GM06990 (cell line): ENCODE measurements around the gene DPH7.
"Not testable (repeated sequence)": the region's sequence is repeated elsewhere in the genome, so short reads cannot be mapped to it uniquely, and the experiment has no call there.

Experiments used
- DNase-seq: peaks from one replicate; pipeline ENCODE4 v3.0.0-alpha.2; 2011; ENCODE audit not compliant: insufficient read length; ENCODE audit errors: extremely low read depth
- H3K27me3 ChIP-seq: replicated peaks from 2 replicates; pipeline ENCODE4 v1.6.0; 2011; ENCODE audit warnings: low read length; ENCODE audit not compliant: control insufficient read depth, insufficient read depth
- H3K36me3 ChIP-seq: 2 replicates; pipeline ENCODE4 v1.5.1; 2011; ENCODE audit warnings: low read length; ENCODE audit not compliant: control insufficient read depth, insufficient read depth
- H3K4me3 ChIP-seq: replicated peaks from 2 replicates; pipeline ENCODE4 v1.5.1; 2011; ENCODE audit warnings: low read depth, mild to moderate bottlenecking, control low read depth, low read length
- TF ChIP-seq, protein P1 (sequence below): IDR thresholded peaks from 2 replicates; pipeline ENCODE4 v1.5.1; 2011; ENCODE audit warnings: low read length, control low read depth, mild to moderate bottlenecking, inconsistent platforms; ENCODE audit not compliant: insufficient read depth, poor library complexity, severe bottlenecking

DPH7 gene

DNA sequence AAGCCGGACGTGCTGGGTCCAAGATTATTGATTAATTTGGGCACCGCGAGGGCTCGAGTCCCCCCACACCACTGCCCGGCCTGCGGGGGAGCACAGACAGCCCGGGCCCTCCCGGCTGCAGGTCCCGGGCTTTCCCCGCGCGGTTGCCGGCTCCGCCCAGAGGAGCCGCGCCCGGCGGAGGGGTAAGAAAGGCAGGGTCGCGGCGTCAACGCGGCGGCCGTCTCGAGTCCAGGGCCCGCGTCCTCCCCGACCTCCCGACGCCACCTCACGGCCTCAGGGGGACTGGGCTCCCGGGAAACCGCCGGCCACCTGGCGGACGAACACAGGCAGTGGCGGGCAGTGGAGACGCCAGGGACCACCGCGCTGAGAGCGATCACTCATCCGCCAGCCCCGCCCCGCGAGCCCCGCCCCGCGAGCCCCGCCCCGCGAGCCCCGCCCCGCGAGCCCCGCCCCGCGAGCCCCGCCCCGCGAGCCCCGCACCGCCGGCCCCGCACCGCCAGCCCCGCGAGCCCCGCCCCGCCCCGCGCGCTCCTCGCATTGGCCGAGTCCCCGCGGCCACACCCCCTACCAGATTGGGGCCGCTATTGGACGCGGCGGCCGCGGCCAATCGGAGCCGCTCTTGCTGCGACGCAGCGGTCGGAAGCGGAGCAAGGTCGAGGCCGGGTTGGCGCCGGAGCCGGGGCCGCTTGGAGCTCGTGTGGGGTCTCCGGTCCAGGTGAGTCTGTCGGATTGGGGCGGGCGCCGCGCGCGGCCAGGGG lies 27.3 kb downstream of the DPH7 start, which contains the start of gene MRPL41:
Gene MRPL41, plus strand, starts transcription at position 616 of the 758 bp plus-strand sequence. CDS start 203 bp downstream, outside the sequence.
- Histone ChIP-seq H3K4me3 (peak within 1 kb of the TSS; percentile 89), H3K36me3 (peaks cover 10% of the 10 kb centered on the region), H3K27me3 (no peaks in the 10 kb centered on the region)
- peak; percentile 91 for DNase-seq
- TF ChIP-seq, protein P1, sequence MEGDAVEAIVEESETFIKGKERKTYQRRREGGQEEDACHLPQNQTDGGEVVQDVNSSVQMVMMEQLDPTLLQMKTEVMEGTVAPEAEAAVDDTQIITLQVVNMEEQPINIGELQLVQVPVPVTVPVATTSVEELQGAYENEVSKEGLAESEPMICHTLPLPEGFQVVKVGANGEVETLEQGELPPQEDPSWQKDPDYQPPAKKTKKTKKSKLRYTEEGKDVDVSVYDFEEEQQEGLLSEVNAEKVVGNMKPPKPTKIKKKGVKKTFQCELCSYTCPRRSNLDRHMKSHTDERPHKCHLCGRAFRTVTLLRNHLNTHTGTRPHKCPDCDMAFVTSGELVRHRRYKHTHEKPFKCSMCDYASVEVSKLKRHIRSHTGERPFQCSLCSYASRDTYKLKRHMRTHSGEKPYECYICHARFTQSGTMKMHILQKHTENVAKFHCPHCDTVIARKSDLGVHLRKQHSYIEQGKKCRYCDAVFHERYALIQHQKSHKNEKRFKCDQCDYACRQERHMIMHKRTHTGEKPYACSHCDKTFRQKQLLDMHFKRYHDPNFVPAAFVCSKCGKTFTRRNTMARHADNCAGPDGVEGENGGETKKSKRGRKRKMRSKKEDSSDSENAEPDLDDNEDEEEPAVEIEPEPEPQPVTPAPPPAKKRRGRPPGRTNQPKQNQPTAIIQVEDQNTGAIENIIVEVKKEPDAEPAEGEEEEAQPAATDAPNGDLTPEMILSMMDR, result peak; percentile 45

DNA sequence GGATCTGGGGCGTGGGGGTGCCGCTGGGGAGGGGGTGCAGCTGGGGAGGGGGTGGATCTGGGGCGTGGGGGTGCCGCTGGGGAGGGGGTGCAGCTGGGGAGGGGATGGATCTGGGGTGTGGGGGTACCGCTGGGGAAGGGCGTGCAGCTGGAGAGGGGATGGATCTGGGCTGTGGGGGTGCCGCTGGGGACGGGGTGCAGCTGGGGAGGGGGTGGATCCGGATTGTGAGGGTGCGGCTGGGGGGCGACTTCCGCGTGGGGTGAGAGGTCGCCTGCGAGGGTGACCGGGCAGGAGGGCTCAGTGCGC lies 27.8 kb downstream of the DPH7 start:
- not testable (repeated sequence) for H3K27me3 ChIP-seq, H3K36me3 ChIP-seq, DNase-seq
- H3K4me3 ChIP-seq, result peak overlapping the region; percentile 75

DNA sequence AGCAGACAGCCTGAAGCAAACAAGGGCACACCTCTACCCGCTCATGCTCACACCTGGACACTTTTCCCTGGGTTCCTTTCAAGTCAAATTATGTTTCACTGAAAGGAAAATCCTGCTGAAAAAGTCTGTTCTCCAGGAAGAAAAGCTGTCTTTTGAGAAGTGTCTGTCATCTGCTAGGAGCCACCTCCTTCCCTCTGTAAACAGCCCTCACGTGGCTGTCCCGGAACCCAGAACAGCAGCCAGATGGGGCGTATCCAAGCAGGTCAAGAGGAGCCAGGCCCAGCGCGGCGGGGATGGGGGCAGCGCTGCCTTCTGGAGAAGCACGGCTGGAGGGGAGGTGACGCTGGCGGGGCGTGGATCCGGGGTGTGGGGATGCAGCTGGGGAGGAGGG lies 28.5 kb downstream of the DPH7 start, which contains the start of gene PNPLA7:
Gene PNPLA7, minus strand, starts transcription at position 172 of the 391 bp plus-strand sequence. CDS start 205 bp downstream, outside the sequence.
- DNase-seq, result peak; percentile 43
- H3K4me3 ChIP-seq, result peak within 1 kb of the TSS; percentile 75
- TF ChIP-seq, protein P1, result no peak
- peaks cover 4% of the 10 kb centered on the region for H3K36me3 ChIP-seq
- H3K27me3 ChIP-seq, result no peaks in the 10 kb centered on the region

DNA sequence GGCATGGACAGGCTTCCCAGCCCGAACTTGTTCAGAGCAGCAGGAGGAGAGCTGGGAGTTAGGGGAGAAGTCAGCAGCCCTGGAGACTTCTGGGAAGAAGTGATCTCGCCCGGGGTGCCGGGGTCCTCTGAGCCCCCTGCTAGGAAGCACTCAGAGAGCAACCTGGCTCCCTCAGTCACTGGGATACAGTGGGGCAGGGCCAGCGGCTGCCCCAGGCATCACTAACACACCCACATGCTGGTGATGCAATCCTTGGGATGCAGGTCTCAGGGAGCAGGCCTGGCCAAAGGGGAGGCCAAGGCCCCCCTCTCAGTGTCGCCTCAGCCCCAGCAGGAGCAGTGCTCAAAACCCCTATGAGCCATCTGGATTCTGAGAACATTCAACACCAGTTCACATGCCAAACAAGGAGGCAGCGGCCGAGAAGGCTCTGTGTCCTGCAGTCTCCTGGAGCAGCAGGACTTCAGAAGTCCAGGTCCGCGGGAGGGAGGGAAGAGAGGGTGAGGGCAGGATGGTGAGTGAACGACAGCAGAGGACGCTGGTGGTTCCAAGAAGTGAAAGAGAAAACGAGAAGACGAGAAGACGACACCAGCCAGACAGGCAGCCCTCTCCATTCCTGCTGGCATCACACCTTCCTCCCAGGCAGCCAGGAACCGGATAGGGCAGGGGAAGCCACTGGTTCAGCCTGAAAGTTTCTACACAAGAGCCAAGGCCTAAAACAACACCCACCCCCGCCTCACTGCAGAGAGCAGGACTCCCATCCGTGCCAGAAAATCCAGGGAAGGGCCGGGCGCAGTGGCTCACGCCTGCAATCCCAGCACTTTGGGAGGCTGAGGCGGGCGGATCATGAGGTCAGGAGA lies 30.8 kb downstream of the DPH7 start:
- no peak for DNase-seq
- Histone ChIP-seq H3K4me3 (no peak overlapping the region), H3K36me3 (no peaks in the 10 kb centered on the region), H3K27me3 (no peaks in the 10 kb centered on the region; the same call in 1 of the 2 replicates)
- TF ChIP-seq, protein P1, result no peak

DNA sequence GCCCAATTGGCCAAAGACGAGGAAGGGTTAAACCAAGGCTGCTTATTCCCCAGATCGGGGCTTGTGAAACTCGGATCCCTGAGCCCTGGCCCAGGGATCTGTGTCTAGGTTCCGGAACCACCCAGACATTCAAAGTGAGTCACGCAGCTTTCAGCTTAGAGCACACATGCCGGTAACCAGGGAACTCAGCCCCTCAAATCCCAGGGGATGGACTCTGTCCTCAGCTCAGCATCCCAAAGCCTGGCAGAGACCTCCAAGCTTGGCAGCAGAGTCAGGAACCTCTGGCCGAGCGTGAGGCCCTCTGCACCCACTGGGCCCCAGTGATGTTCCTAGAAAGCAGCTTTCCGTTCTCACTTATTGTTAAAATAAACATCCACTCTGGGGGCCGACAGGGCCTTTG lies 33.6 kb downstream of the DPH7 start:
- TF ChIP-seq, protein P1, result no peak
- Histone ChIP-seq H3K36me3 (no peaks in the 10 kb centered on the region), H3K4me3 (no peak overlapping the region), H3K27me3 (no peaks in the 10 kb centered on the region; the same call in 1 of the 2 replicates)
- no peak for DNase-seq
